Activated CD8-positive, alpha-beta memory T cell treated with anti-CD3 and anti-CD28 coated beads for 48 hours (primary cell): ENCODE results near the gene MYOZ3.

Experiments used
- DNase-seq, 3 experiments: peaks; one replicate each; pipeline ENCODE4 v3.0.0-alpha.2; 2020; ENCODE audit warnings: low read depth in 2 of 3, low spot score in 2 of 3

Gene MYOZ3

DNA sequence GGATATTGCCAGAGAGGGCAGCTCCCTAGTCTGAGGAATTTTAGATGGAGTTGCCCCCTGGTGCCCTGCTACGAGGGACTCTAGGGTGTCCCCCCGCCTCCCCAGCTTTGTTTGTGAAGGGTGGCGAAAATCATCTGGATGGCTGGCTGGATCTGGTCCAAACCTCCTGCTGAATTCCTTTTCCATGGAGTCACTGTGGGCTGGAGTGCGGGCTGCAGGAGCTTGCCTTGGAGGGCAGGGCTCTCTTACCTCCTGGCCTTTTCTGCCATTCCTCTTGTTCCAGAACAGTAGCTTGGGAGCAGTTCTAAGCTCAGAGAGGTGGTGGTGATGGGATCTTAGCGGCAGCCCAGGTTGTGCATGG is 18.5 kb upstream of the MYOZ3 start:
- DNase-seq, result no peak

DNA sequence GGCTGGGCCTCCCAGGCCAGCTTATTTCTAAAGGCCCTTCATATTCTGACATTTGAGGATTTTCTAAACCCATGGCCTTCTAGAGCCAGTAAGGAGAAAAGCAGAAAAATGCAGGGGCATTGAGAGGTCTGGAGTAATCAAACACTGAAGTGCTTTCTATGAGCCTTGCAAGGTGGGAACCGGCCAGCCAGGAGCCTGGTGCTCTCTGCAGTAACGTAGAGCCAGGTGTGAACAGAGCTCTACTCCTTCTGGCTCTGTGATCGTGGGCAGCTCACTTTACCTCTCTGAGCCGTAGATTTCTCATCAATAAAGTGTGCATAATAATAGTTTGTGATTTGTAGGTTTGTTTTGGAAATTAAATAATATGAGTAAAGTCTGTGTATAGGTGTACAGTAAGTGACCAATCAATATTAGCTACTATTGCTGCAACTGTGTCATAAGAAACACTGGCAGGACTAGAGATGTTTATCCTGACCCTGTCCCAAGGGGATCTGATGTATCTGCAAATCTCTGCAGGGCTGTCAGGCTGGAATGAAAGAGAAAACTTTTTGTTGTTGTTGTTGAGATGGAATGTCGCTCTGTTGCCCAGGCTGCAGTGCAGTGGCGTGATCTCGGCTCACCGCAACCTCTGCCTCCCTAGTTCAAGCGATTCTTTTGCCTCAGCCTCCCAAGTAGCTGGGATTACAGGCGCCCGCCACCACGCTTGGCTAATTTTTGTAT is 17.9 kb upstream of the MYOZ3 start:
- DNase-seq, result no peak

DNA sequence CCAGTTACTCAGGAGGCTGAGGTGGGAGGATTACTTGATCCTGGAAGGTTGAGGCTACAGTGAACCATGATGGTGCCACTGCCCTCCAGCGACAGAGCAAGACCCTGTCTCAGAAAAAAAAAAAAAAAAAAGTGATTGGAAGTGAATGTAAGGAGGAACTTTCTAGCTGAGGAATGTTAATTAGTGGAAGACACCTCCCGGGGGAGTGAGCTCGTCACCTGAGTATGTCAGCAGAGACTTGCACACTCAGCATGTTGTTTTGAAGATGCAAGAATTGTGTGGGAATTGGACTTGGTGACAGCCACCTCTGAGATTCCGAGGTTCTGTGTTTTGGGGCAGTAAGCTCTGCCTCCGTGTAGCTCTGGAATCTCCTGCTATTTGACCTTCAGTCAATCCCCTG is 17.0 kb upstream of the MYOZ3 start:
- DNase-seq, result no peak

DNA sequence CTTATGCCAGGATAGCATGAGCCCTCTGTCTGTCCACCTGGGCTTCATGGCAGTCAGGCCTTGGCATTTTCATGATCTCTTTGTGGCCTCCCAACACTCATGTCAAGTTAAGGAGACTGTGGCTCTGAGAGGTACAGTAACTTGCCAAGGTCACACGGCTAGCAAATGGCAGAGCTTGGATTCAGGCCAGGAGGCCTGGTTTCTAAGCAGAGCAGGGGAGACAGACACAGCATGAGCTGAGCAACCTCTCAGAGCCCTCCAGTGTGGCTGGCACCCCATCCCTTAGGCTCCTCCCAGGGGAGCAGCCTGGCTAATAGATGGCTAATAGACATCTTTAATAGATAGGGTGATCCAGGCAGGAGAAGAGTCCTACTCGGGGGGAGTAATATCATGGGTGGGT is 16.5 kb upstream of the MYOZ3 start:
- DNase-seq, result no peak

DNA sequence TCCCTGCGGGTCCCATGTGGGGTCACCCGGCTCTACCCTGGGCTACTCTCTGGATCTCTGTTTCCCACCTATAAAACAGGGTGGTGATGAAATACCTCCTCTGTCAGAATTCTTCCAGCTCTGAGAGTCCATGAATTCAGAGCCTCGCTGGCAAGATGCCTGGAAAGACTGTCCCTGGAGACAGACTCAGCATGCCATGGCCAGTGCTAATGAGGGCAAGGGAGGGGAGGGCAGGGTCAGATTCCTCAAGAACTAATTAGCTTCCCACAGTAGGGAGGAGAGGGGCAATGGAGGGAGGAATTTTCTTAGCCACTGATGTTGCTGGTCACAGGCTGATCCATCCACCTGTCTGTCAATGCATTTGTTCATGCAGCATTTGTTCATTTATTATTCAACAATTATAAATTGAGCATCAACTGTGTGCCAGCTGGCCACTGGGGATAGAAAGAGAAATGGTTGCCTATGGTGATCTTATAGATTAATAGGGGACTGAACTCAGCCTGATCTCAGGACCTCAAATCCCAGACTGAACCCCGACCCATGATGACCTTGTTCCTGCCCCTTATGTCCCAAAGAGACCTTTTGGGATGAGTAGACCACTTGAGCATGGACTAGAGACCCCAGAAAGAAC is 15.9 kb upstream of the MYOZ3 start:
- no peak for DNase-seq

DNA sequence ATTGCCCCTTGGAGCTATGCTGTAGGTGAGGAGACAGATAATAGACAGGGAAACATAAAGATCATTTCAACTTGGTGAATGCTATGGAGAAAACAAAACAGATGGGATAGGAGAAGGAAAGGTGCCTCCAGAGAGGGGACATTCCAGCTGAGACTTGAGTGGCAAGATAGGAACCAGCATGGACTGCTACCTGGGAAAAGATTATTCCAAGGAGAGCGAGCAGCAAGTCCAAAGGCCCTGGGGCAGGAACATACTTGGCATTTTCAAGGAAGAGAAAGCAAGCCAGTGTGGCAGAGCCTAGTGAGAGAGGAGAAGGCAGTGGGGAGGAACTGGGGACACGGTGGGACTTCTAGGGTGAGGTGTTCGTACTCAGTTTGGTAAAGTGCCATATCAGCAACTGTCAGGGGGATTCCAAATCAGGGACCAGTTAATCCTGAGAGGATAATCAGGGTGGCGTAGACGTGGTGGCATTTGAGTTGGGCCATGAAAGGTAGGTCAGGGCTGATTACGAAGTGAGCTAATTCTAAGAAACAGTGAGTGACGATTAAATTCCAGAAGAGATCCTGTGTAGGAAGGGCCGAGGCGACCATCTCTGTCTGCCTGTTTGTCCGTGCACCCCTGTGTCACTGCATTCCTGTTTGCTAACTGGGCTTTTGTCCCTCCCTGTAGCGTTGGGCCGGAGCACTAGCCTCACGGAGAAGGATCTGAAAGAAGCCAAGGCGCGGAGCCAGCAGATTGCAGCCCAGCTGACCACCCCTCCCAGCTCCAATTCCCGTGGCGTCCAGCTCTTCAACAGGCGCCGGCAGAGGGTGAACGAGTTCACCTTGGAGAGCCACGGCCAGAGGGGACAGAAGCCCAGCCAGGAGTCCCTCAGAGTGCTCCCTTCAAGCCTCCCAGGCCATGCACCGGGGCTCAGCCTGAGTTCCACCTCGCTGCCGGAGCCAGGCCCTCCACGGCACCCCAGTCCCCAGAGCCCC is 13.5 kb upstream of the MYOZ3 start:
- no peak for DNase-seq

DNA sequence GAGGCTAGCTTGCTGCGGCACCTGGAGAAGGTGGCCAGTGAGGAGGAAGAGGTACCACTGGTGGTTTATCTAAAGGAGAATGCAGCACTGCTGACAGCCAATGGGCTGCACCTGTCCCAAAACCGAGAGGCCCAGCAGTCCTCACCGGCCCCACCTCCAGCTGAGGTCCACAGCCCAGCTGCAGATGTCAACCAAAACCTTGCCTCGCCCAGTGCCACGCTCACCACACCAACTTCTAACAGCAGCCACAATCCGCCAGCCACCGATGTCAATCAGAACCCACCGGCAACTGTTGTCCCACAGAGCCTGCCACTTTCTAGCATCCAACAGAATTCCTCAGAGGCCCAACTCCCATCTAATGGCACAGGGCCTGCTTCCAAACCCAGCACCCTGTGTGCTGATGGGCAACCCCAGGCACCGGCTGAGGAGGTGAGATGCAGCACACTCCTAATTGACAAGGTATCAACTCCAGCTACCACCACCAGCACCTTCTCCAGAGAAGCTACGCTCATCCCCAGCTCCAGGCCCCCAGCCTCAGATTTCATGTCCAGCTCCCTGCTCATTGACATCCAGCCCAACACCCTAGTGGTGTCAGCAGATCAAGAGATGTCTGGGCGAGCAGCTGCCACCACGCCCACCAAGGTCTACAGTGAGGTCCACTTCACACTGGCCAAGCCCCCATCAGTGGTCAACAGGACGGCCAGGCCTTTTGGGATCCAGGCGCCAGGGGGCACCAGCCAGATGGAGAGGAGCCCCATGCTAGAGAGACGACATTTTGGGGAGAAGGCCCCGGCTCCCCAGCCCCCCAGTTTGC is 12.6 kb upstream of the MYOZ3 start:
- DNase-seq, result no peak

DNA sequence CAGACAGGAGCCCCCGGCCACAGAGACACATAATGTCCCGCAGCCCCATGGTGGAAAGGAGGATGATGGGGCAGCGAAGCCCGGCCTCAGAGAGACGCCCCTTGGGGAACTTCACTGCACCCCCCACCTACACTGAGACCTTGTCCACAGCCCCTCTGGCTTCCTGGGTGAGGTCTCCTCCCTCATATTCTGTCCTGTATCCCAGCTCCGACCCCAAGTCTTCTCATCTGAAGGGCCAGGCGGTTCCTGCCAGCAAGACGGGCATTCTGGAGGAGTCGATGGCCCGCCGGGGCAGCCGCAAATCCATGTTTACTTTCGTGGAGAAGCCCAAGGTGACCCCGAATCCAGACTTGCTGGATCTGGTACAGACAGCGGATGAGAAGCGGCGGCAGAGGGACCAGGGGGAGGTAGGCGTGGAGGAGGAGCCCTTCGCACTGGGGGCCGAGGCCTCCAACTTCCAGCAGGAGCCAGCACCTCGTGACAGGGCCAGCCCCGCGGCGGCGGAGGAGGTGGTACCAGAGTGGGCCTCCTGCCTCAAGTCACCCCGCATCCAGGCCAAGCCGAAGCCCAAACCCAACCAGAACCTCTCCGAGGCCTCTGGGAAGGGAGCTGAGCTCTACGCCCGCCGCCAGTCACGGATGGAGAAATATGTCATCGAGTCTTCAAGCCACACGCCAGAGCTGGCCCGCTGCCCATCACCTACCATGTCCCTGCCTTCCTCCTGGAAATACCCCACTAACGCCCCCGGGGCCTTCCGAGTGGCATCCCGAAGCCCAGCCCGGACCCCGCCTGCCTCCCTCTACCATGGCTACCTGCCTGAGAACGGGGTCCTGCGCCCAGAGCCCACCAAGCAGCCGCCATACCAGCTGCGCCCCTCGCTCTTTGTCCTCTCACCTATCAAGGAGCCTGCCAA is 11.7 kb upstream of the MYOZ3 start:
- no peak for DNase-seq

DNA sequence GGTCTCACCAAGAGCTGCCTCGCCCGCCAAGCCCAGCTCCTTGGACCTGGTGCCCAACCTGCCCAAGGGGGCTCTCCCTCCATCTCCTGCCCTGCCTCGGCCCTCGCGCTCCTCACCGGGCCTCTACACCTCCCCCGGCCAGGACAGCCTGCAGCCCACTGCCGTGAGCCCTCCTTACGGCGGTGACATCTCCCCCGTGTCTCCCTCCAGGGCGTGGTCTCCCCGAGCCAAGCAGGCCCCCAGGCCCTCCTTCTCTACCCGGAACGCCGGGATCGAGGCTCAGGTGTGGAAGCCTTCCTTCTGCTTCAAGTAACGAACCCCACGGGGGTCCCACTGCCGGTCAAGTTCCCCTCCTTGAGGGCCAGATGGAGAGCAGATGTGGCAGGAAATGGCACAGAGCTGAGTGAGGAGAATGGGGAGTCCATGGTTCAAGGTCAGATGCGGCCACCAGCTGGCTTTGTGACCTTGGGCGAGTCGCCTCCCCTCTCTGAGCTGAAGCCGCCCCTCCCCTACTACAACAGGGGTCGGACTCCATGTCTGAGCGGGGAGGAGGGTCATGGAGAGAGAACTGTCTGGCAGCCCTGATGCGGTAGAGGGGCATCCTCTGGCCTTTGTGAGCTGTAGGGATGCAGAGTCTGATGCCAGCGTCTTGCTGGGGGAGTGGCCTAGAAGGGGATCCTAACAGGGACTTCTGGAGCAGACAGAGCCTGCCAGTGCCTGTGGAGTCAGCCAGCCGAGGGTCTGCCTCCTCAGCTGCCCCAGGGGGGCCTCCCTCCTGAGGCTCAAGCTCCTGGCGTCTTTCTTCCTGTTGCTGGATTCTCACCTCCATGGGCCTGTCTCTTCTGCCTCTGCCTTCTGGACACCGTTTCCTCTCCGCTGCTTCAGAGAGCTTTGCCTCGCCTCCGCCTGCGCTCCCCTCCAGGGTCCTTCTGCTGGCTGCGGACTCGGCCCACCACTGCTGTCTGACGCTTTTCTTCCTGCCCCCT is 10.7 kb upstream of the MYOZ3 start:
- DNase-seq, result no peak

DNA sequence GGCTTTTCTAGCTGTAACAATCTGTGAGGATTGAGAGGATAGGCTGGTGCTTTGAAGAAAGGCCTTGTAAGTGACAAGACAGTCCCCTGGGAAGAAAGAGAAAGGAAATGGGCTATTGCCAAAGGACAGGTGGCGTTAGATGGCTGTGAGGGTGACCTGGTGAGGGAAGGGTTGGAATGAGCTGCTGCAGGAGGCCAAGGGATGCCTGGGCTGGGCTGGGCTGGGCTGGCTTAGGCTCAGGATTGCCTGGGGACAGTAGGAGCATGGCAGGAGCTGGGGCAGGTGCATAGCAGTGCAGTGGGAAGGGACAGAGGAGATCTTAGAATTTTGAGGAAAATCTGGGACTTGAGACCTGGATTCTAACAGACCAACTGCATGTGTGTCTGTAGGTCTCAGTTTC is 9.7 kb upstream of the MYOZ3 start:
- DNase-seq, result no peak

DNA sequence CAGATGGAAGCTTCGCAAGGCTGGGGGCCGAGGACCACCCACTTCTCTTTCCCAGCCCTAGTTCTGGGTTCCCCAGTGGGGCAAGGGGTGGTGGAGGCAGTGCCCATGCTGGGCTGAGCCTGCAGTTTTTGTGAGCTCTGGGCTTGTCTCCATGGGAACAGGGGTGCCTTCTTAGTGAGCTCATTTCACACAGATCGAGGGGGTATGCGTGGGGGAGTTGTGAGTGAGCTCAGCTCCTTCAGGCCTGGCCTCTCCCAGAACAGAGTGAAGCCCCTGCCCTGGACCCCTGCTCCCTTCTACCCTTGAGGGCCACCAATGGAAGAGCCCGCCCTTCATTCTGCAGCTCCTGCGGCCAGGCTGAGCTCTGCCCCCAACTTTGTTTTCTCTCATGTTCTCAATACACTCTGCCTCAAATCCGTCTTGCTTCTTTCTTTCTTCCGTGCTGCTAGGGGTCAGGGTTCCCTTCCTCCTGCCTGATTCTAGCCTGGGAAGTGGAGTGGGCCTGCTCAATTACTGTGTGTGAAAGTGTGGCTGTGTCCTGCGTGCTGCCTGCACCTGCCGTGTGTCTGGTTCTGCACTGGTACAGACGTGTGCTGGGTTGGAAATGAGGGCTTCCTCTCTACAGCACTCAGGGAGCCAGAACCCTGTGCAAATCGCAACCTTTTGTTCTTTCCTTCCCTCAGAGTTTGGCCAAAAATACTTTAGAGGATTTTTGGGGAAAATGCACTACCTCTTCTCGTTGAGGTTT is 9.0 kb upstream of the MYOZ3 start:
- no peak for DNase-seq

DNA sequence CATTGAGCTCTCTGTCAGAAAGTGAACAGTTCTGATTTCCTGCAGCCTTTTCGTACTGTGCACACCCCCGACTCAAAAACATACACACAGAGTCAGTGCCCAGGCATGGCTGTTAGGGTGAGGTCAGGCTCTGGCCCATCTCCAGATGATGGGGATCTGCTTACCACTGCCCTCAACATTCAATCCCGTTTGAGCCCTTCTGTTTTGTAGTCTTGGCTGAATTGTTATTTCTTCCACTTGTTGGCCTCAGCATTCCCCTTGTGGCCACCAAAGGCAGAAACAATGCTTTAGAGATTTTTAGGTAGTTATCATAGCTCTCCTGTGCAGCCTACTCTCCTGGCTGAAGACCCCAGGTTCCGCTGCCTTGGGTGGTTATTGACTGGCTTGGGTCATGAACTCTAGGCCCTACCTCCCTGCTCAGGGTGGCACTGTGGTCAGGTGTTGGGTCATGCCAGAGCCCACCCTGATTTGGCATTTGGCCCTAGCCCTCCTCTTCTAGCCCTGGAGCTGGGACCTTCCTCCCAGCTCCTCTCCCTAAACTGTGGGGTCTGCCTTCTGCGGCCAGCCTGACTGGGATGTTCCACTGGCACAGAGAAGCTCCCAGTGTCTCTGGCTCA is 7.8 kb upstream of the MYOZ3 start:
- no peak for DNase-seq

DNA sequence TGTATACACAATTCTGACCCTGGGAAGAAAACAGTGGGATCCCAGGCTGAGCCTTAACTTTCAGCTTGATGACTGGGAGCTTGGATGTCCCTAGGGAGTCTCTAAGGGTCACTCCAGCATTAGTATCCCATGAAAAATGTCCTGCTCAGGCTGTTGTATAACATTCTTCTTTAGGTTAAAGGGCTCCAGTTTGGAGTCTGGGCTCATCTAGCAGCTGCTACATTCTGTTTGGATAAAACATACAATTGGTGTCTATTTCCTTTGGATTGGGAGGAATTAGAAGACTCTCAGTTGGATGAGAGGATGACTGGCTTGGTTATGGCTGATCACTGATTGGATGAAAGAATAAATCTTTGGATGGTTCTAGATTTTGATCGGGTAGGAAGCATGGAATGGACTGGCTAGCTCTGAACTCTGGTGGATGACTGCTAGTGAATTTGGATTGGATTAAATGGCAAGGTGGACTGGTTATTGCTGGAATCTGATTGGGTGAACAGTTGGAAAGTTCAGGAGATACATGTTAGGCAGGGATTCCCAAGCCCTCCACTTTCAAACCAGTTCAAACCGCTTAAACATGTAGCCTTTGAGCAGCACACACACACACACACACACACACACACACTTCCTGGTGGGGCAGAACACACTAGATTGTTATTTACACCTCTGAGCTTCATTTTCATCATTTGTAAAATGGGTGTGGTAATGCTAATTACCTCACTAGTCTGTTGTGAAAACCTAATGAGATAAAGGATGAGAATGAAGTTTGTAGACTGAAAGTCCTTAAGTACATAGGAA is 7.1 kb upstream of the MYOZ3 start:
- no peak for DNase-seq

DNA sequence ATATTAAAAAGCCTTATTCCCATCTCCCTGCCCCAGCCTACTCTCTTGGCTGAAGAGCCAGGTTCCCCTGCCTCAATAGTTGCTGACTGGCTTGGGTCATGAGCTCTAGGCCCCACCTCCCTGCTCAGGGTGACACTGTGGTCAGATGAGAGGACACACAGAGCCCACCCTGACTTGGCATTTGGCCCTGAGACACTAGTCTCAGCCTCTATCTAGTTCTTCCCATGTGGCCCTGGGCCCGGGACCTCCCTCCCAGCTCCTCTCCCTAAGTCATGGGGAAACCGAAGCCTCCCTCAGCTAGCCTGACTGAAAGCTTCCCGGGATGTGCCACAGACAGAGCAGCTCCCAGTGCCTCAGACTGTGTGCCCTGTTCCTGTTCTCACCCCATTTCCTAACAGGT is 5.8 kb upstream of the MYOZ3 start:
- no peak for DNase-seq

DNA sequence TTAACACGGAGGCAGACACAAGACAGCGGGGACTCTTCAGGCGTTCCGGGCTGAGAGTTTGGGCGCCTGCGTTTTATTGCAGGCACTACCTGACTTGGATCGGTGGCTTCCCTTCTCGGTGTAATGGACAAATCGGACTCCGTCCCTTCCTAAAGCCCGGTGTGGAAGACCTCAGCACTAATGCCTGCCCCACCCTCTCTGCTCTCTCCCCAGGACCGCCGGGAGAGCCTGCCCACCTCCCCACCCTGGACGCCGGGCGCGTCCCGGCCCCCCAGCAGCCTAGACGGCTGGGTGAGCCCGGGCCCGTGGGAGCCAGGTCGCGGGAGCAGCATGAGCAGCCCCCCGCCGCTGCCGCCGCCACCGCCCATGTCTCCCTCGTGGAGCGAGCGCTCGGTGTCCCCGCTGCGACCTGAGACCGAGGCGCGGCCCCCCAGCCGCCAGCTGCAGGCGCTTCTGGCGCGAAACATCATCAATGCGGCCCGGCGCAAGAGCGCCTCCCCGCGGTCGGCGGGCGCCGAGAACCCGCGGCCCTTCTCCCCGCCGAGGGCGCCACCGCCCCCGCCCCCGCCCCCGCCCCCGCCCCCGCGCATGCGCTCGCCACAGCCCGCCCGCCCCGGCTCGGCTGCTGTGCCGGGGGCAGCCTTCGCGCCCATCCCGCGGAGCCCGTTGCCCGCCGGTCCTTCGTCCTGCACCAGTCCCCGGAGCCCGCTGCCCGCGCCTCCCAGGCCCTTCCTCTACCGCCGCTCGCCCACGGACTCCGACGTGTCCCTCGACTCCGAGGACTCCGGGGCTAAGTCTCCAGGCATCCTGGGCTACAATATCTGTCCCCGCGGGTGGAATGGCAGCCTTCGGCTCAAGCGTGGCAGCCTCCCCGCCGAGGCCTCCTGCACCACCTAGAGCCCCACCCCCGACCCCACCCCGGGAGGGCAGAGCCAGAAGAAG is 4.6 kb upstream of the MYOZ3 start:
- peak; percentile 38 to 57 (median 55) for DNase-seq

DNA sequence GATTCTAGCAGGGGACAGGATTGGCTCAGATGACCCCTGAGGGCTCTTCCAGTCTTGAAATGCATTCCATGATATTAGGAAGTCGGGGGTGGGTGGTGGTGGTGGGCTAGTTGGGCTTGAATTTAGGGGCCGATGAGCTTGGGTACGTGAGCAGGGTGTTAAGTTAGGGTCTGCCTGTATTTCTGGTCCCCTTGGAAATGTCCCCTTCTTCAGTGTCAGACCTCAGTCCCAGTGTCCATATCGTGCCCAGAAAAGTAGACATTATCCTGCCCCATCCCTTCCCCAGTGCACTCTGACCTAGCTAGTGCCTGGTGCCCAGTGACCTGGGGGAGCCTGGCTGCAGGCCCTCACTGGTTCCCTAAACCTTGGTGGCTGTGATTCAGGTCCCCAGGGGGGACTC is 2.9 kb upstream of the MYOZ3 start:
- DNase-seq, result no peak
